Nephron (organoid): ENCODE results near the gene COA8.

Experiments used
- H3K27ac Mint-ChIP-seq, 3 experiments: 2 replicates each; pipeline ENCODE4 v1.8.0; 2020; ENCODE audit warnings: mixed read lengths in 3 of 3, mild to moderate bottlenecking in 2 of 3, moderate library complexity in 1 of 3
- H3K27me3 Mint-ChIP-seq: 2 replicates; pipeline ENCODE4 v1.8.0; 2021; ENCODE audit warnings: low read depth, mild to moderate bottlenecking, moderate library complexity, mixed read lengths
- H3K36me3 Mint-ChIP-seq: 2 replicates; pipeline ENCODE4 v1.8.0; 2020; ENCODE audit warnings: low read depth, mixed read lengths
- H3K4me1 Mint-ChIP-seq: 2 replicates; pipeline ENCODE4 v1.8.0; 2020; ENCODE audit warnings: mixed read lengths
- H3K4me3 Mint-ChIP-seq, 3 experiments: 2 replicates each; pipeline ENCODE4 v1.8.0; 2020; ENCODE audit warnings: mild to moderate bottlenecking in 3 of 3, mixed read lengths in 3 of 3, moderate library complexity in 2 of 3
- H3K9me3 Mint-ChIP-seq: 2 replicates; pipeline ENCODE4 v1.8.0; 2020; ENCODE audit warnings: mixed read lengths
- TF ChIP-seq, protein P1 (sequence below), 3 experiments: fragments of 200-600 bp; sonication (generic); IDR thresholded peaks; one replicate each; pipeline ENCODE4 v1.5.0; 2021; ENCODE audit warnings: antibody characterized with exemption in 3 of 3; ENCODE audit not compliant: unreplicated experiment in 3 of 3

COA8 gene

DNA sequence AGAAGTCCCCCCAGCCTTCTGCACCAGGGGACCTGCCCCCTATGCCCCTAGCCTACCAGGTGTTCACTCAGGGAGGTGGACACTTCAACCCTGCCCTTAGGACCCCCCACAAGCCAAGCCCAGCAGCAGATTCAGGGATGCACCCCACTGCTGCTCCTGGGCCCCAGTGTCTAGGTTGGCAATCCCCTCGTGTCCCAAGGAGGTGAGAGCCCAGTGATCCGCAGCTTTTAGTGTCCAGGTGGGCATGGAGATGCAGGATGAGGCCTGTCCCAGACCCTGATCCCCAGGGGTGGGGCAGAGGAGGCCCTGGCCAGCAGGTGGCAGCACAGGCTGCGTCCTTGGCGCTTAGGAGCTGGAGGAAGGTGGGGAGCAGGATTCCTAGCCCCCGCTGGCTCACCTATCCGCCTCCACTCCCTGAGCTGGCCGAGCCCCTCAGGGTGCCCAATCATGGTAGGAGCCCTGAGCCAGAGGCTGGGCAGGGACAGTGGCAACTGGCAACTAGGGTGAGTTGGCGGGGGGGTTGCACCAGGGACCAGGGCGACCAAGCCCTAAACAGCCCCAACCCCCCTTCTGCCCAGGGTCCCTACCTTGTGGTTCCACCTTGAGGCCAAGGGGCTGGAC, 44.2 kb upstream of the COA8 start:
- peaks cover 40% of the 10 kb centered on the region for H3K4me1 Mint-ChIP-seq
- H3K9me3 Mint-ChIP-seq: no peaks in the 10 kb centered on the region
- peak overlapping the region; percentile 70 to 75 (median 74) for H3K27ac Mint-ChIP-seq
- H3K4me3 Mint-ChIP-seq: peak overlapping the region; percentile 64 to 91 (median 66)
- peaks cover 8% of the 10 kb centered on the region for H3K36me3 Mint-ChIP-seq
- TF ChIP-seq, protein P1, sequence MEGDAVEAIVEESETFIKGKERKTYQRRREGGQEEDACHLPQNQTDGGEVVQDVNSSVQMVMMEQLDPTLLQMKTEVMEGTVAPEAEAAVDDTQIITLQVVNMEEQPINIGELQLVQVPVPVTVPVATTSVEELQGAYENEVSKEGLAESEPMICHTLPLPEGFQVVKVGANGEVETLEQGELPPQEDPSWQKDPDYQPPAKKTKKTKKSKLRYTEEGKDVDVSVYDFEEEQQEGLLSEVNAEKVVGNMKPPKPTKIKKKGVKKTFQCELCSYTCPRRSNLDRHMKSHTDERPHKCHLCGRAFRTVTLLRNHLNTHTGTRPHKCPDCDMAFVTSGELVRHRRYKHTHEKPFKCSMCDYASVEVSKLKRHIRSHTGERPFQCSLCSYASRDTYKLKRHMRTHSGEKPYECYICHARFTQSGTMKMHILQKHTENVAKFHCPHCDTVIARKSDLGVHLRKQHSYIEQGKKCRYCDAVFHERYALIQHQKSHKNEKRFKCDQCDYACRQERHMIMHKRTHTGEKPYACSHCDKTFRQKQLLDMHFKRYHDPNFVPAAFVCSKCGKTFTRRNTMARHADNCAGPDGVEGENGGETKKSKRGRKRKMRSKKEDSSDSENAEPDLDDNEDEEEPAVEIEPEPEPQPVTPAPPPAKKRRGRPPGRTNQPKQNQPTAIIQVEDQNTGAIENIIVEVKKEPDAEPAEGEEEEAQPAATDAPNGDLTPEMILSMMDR (IDR thresholded peaks at IDR 0.05; ENCODE audit: unreplicated experiment in 3 of 3): peak; percentile 80 to 83 (median 81)
- H3K27me3 Mint-ChIP-seq: peaks cover 14% of the 10 kb centered on the region

DNA sequence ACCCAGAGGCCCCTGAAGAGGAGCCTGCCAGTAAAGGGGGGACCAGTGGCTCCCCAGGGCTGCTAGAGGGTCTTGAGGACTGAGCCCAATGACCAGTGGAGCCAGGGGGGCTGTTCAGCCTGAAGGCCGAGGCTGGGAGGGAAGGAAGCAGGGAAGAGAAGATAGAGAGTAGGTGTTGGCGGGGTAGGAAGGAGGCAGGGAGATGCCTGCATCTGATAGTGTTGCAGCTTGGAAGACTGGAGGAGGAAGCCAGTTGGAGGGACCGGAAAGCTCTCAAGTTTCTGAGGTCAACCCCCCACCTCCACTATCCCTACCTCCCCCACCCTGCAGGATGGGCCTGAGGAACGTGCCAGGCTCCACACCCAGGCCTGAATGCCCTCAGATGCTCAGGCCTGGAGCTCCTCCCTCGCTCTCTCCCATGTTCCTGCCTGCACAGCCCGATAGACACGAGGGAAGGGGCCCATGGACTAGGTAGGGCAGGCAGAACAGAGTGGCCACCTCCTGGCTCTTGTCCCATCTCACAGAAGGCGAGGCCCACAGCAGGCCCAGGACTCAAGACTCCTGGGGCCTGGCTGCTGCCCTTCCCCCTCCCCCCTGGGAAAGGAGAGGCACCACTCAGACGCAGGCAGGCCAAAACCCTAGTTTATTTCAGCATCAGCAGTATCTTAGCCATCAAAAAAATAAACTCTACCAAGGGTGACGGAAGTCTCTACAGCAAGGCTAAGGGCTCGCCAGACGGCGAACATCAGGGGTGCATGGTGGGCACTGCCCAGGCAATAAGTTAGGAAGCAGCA, 43.5 kb upstream of the COA8 start:
- Mint-ChIP-seq H3K9me3 (no peaks in the 10 kb centered on the region), H3K4me1 (peaks cover 47% of the 10 kb centered on the region), H3K27me3 (peaks cover 21% of the 10 kb centered on the region), H3K36me3 (peaks cover 8% of the 10 kb centered on the region), H3K27ac (peak overlapping the region; percentile 70 to 92 (median 75)), H3K4me3 (peak overlapping the region; percentile 66 to 91 (median 87))
- TF ChIP-seq, protein P1 (IDR thresholded peaks at IDR 0.05; ENCODE audit: unreplicated experiment in 3 of 3): no peak

DNA sequence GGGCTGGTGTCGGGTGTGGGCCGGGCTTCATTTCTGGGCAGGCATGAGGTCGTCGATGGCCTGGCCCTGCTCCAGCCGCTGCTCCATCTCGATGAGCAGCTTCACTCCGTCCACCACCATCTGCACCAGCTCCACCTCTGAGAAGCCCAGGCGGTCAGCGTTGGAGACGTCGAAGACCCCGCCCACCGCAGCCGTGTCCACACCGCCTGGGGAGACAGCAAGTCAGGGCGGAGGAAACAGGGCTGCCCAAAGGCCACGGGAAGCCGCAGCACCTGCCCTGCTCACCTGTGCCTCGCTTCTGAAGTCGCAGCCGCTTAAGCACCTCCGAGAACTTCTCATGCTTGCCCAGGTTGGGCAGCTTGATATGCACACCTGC, 42.9 kb upstream of the COA8 start:
- H3K27ac Mint-ChIP-seq: peak overlapping the region in 2 of 3 experiments; percentile 70 to 92
- TF ChIP-seq, protein P1 (IDR thresholded peaks at IDR 0.05; ENCODE audit: unreplicated experiment in 3 of 3): no peak
- H3K4me3 Mint-ChIP-seq: peak overlapping the region; percentile 73 to 91 (median 87)
- peaks cover 8% of the 10 kb centered on the region for H3K36me3 Mint-ChIP-seq
- no peaks in the 10 kb centered on the region for H3K9me3 Mint-ChIP-seq
- peaks cover 26% of the 10 kb centered on the region for H3K27me3 Mint-ChIP-seq
- peaks cover 53% of the 10 kb centered on the region for H3K4me1 Mint-ChIP-seq

DNA sequence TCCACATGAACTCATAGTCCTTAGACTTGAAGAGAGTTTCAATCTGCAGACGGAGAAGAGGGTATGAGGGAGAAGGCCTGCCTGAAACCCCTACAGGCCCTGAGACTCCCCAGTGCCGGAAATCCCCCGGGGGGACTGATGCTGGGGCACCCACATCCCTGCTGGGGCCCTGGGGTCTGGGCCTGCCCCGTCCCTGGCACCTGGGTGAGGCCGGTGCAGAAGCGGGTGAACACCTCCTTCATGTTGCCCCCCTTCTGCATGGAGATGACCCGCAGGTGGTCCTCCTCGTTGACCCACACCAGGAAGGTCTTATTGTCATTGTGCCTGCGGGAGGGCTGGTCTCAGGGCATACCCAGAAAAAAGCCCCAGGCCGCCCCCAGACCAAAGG, 42.5 kb upstream of the COA8 start:
- TF ChIP-seq, protein P1 (IDR thresholded peaks at IDR 0.05; ENCODE audit: unreplicated experiment in 3 of 3): no peak
- no peaks in the 10 kb centered on the region for H3K9me3 Mint-ChIP-seq

DNA sequence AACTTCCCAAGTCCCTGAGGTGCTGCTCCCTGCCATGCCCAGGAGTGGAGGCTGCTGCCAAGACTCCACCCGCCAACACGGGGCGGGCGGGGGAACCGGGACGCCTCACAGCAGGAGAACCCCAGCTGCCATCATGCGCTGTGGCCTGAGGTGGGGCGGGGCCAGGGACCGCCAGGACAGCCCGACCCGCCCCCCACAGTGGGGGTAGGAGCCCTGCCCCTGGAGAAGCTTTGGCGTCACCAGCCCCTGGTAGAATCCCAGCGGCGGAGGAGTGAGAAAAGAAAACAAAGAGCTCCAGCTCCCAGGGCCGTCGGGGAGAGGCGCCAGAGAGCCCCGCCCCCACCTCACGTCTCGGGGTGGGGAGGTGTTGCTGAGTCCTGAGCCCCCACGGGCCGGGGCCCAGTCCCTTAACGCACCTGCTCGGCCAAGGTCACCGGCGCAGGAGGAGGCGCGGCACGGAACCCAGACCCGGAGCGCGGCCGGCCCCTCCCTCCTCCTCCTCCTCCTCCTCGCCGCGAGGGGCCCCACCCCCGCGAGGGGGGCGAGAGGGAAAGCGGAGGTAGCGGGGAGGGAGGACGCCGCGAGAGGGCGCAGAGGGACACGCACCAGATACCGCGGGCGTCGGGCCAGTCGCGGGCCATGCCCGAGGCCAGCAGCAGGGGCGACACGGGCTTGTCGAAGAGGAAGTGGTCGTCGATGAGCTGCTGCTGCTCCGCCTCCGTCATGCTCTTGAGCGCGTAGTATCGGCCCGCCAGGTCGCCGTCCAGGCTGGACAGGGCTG, 41.9 kb upstream of the COA8 start:
- Mint-ChIP-seq H3K9me3 (no peaks in the 10 kb centered on the region), H3K36me3 (peaks cover 8% of the 10 kb centered on the region), H3K27ac (peak overlapping the region in 1 of 3 experiments; percentile 42), H3K27me3 (peaks cover 27% of the 10 kb centered on the region), H3K4me3 (peak overlapping the region; percentile 72 to 91 (median 73)), H3K4me1 (peaks cover 63% of the 10 kb centered on the region)
- TF ChIP-seq, protein P1 (IDR thresholded peaks at IDR 0.05; ENCODE audit: unreplicated experiment in 3 of 3): peak; percentile 43 to 60 (median 46)

More for the DNA sequence above, 42.5 kb upstream of the COA8 start:
- Mint-ChIP-seq H3K27ac (peak overlapping the region in 2 of 3 experiments; percentile 52 to 70), H3K4me3 (peak overlapping the region; percentile 73 to 91 (median 85)), H3K36me3 (peaks cover 8% of the 10 kb centered on the region), H3K4me1 (peaks cover 57% of the 10 kb centered on the region), H3K27me3 (peaks cover 27% of the 10 kb centered on the region)
